IPS-18c (cell line): ENCODE results near the gene KIAA1614.
"Not testable (repeated sequence)": the region's sequence is repeated elsewhere in the genome, so short reads cannot be mapped to it uniquely, and the experiment has no call there.

Source experiments
- H3K4me3 ChIP-seq: 2 replicates; pipeline ENCODE4 v1.7.0; 2013; ENCODE audit warnings: low read depth, mild to moderate bottlenecking, low read length, moderate library complexity; ENCODE audit not compliant: insufficient read depth
- H3K9me3 ChIP-seq: one replicate; pipeline ENCODE4 v1.6.1; 2013; ENCODE audit warnings: mild to moderate bottlenecking, low read length, moderate library complexity; ENCODE audit not compliant: control insufficient read depth, insufficient read depth

Gene KIAA1614

DNA sequence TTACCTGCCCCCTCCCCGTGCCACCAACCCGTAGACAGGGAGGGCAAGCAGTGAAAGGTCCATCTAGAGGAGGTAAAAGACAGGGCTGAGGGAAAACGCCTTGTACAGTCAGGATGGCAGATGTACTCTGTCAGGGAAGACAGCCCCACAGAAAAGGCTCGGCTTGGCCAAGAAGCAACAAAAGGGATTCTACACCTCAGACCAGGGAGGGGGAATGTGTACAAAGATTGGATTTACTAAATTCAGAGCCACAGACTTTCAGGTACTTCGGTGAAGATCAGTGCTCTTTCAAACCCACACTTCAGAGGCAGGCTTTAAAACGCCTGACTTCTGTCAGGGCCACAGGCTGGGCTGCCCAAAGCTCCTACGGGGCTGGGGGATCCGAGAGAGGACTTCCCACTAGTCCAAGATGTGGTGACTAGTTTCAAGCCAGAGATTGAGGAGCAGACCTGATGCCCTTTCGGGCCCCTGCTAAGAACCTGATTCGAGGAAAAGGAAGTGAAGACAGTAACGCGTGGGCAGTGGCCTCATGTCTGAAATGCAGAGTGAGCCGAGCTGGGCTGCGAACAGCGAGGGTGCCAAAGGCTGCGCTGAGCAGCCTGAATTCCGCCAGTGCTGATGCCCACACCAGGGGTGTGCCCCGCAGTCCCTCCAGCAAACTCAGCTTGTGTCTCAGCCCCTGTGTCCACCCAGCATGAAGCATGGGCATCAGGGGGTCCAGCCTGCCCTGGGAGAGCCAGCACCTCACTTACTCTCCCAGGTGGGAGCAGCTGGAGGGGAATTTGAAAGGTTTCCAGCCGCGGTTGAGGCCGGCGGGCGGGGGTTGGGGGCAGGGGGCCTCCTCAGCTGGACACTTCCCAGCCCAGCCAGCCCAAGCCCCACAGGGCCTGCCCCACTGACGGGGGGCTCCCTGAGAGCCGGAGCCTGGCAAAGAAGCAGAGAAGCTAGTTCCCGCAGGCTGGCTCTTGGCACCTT lies 36.2 kb downstream of the KIAA1614 start:
- no peaks in the 10 kb centered on the region for H3K9me3 ChIP-seq
- H3K4me3 ChIP-seq = no peak overlapping the region

DNA sequence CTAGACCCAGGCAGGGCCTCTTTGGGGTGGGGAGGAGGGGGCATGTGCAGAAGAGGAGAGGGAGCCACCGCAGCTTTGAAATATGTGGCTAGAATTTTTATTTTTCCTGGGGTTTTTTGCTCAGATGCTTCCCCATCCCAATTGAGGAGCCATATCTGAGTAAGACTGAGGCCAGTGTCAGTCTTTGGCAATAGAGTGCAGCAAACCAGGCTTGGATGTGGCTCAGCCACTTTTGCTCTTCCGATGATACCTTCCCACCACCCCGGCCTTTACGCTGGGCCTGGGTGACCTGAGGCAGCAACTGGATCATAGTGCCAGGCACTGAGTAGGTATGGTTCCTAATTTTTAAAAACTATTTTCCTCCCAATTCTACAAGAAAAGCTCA lies 36.9 kb downstream of the KIAA1614 start:
- Histone ChIP-seq H3K9me3 (no peaks in the 10 kb centered on the region), H3K4me3 (no peak overlapping the region)

DNA sequence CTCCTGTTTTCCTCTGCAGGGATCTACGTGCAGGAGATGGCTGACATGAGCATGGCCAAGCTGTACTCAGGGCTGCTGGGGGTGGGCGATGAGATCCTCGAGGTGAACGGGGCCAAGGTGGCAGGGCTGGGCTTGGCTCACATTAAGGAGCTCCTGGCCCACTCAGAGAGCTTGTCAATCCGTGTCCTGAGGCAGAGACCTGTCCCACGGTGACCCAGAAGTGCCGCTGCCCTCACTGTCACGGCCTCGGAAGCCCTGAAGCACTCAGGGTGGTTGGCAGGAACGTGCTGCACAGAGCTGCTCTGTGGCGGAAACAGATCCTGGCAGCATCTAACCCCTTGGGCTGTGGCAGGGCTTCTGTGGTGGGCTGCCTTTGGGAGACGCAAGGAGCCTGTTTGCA lies 37.6 kb downstream of the KIAA1614 start:
- Histone ChIP-seq H3K4me3 (no peak overlapping the region), H3K9me3 (no peaks in the 10 kb centered on the region)

DNA sequence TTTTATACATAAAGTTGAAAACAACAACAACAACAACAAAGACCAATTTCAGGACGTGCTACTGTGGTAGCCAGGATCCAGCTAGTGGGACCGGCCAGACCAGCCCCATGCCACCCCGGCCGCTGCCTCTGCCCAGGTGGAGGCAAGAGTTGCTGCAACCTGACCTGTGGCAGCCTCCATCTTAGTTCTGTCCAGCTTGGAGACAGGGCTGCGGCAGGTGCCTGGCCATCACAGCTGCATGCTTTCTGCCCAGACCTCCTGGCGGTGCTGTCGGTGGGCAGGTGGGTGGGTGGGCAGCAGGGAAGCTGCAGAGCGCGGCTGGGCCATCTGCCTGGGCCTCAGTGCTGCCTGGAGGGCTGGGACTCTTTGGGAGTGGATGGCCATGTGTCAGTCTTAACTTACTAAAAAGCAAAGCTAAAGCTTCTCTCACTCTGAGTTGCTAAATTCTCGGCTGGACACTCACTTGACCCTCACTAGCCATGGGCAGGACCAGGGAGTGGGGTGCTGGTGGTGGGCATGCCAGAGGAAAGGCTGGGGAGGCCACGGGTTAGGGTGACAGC lies 38.6 kb downstream of the KIAA1614 start:
- Histone ChIP-seq H3K9me3 (no peaks in the 10 kb centered on the region), H3K4me3 (no peak overlapping the region)

DNA sequence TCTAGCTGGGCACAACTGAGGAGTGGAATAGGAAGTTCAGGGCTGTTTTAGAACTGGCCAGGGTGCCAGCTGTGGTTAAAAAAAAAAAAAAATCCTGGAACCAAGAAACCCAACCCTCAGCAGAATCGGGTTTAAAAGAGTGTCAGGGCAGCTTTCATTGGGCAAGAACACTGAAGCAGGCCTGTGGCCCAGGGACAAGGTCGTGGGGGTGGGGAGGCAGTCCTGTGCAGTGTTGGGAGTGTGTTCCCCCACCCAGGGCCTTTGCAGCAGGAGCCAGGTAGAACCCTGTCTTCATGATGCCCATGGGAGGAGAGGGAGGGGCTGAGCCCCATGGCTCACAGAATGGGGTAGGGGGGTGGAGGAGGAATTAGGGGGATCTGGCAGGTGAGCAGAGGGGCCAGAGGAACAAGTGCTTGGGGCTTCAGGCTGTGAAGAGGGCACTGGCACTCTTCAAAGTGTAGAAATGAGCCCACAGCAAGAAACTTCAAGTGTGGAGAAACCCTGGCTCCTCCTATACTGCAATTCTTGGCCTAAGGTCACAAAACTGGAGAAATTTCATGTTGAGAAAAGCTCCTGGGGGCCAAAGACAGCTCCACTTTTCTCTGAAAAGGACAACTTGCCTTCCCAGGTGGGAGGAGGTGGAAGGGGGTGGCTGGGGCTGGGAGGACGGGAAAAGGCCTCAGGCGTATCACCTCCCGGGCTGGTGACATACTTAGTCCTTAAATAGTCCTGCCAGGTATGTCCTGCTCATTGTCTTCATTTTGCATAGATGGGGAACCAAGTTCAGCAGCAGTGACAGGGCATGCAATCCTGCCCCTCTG lies 39.3 kb downstream of the KIAA1614 start:
- no peak overlapping the region for H3K4me3 ChIP-seq
- H3K9me3 ChIP-seq = no peaks in the 10 kb centered on the region

DNA sequence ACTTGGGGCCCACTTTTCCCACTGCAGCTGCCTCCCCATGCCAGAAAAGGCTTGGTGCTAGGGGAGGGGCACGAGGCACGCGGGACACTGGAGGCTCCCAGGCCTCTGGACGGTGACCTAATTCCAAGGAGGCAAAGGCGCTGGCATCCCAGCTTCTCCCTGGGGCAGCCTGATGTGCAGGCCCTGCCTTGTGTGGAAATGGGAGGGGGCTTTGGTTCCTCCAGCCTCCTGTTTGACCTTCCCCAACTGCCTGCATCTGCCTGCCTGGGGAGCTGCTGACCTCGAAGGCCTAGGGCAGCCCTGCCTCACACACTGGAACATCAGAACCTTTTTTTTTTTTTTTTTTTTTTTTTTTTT lies 39.9 kb downstream of the KIAA1614 start:
- Histone ChIP-seq H3K4me3 (no peak overlapping the region), H3K9me3 (no peaks in the 10 kb centered on the region)

DNA sequence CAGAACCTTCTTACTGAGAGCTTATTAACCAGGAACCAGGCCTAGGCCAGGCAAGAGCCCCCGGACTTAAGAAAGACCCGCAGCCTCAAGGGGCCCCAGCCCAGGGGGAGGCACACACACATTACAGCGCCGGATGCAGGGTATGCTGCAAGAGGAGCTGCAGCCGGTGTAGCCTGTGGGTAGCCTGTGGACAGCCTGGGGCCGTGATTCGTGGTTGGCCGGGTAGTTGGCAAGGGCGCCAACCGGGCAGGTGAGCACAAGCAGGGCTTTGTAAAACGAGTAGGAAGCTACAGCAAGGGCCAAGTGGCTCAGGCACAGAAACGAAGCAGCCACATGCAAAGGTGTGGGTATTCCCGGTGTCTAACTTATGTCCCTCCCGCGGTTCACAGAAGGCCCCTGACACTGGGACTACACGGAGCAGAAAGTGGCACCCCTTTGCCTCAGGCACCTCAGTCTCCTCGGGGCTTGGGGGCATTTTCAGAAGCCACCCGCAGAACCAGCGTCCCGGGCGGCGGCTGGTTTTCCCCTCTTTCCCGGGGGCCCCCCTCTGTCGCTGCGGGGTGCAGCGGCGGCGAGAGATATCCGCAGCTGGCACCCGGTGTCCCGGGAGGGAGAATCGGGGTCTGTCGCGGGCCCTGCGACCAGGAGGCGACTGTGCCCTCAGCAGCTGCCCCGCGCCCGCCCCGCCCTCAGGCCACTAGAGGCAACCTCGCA lies 40.8 kb downstream of the KIAA1614 start:
- Histone ChIP-seq H3K9me3 (no peaks in the 10 kb centered on the region), H3K4me3 (no peak overlapping the region)

DNA sequence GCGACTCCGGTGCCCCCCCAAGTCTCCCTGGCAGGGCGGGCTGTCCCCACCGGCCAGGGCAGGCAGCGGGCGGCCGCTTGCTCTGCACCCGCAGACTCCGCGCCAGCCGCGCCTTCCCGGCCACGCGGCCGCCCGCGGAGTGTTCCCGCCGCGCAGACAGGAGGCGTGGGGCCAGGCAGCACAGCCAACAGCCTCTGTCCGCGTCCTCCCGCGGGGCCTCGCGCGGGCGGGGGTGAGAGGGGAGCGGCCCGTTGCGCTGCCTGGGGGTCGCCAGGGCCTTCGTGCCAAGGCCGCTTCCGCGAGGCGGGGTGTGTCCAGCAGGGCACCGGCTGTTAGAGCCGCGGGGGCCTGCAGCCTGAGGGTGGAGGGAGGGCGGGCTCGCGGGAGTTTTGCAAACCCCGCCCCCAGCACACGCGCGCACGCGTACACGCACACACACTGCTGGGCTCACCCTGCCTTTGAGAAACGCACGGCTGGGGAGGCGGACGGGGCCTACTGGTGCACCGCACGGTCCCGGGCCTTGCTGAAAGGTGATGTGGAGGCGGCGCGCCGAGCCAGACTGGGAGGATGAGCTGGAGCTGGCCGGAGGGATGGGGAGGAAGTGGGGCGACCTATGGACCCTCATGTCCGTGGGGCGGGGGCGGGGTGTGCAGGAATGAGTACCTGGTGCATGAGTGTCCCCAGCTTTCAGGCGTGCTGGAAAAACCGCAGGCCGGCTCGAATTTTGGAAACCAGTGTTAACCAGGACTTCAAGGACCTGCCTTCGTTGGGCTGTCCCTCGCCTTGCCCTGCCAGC lies 41.5 kb downstream of the KIAA1614 start:
- Histone ChIP-seq H3K4me3 (no peak overlapping the region), H3K9me3 (no peaks in the 10 kb centered on the region)

DNA sequence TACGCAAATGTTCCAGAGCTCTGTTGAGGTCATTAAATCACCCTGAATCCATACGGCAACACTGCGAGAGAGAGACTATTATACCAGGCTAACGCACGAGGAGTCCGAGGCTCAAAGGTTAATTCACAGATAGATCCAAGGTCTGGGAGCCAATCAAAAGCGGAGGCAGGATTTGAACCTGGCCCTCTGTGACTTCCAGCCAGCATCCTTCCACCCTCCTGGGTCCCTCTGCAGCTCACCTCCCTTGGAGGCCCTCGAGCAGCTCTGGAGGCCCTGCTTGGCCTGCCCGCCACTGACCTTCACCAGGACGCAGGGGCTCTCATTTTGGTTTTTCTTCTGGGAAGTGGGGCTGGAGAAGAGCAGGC lies 42.1 kb downstream of the KIAA1614 start:
- H3K9me3 ChIP-seq = no peaks in the 10 kb centered on the region
- no peak overlapping the region for H3K4me3 ChIP-seq

DNA sequence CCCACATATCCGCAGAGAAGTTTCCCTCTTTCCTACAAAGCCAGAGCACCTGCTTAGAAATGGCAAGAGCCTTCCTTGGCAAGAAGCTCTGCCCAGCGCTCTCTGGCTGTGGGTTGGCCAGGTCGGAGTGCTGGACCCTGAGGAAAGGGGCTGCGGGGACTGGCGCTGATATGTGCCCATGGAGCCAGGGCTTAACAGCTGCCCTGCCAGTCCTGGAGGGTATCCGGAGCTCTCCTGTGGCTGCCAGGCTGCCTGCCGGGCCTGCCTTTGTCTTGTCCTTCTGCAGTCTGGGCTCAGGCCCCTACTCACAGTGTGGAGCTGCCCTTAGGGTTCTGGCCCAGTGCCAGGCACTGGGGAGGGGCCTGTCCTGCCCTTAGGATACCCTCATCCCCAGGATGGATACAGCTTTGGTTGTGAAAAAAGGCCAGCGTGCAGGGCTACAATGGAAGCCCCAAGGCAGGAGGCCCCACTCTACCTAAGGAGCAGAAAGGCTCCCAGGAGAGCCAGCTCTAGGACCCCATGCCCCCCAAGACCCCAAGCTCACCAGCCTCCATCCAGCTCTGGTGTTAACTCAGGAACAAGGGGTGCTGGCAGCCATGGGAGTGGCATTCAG lies 43.4 kb downstream of the KIAA1614 start:
- no peak overlapping the region for H3K4me3 ChIP-seq

DNA sequence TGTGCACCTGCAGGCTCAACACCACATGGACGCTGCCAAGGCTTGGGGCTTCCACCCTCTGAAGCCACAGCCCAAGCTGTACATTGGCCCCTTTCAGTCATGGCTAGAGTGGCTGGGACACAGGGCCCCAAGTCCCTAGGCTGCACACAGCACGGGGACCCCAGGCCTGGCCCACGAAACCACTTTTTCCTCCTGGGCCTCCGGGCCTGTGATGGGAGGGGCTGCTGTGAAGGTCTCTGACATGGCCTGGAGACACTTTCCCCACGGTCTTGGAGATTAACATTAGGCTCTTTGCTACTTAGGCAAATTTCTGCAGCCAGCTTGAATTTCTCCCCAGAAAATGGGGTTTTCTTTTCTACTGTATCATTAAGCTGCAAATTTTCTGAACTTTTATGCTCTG lies 46.9 kb downstream of the KIAA1614 start:
- H3K9me3 ChIP-seq, H3K4me3 ChIP-seq: not testable (repeated sequence)

More for the DNA sequence above, 43.4 kb downstream of the KIAA1614 start:
- no peaks in the 10 kb centered on the region for H3K9me3 ChIP-seq

DNA sequence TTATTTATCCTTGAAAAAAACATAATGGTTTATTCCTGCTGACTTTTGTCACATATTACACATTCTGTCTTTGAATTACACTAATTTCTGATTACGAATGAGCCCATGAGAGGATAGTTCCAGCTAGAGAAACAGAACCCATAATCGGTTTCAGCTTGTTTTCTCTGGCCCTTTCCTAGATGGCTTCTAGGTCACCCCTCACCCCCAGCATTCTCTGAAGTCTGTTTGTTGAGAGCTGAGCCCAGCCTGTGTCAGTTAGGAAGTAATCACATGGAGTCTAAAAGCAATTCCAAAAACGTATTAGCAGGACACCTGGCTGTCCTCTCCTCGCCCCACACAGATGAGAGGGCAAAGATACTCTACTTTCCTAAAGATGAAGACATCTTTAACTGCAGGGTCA lies 48.9 kb downstream of the KIAA1614 start:
- Histone ChIP-seq H3K4me3 (no peak overlapping the region), H3K9me3 (no peaks in the 10 kb centered on the region)

DNA sequence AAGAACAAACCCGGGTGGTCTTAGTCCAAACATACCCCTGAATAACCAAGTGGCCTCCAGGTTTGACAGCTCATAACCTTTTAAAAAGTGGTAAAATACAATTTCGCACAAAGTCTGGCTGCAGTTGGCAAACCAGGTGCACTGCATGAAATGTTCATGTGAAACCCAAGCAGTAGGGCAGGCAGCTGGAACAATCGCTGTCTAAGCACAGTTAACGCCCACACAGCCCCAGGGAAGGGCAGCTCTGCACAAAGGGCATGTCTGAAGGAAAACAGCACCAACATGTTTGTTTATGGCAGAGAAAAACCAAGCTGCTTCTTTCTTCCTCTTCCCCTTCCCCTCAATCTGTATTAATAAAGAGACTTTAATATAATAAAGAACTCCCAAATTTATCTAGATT lies 49.5 kb downstream of the KIAA1614 start:
- no peak overlapping the region for H3K4me3 ChIP-seq

DNA sequence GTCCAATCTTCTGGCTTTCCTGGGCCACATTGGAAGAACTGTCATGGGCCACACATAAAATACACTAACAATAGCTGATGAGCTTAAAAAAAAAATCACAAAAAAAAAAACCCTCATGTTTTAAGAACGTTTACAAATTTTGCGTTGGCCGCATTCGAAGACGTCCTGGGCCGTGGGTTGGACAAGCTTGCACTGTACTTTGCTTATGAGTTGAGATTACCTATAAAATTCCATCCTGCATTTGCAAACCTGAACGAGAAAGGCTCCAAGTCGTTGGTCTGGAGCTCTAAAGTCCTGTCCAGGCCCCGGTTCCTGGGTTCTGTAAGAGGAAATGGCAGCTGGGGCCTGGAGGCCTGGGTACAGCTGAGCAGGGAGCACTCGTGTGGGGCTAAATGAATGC lies 51.4 kb downstream of the KIAA1614 start:
- H3K9me3 ChIP-seq = no peaks in the 10 kb centered on the region
- H3K4me3 ChIP-seq = no peak overlapping the region

More for the DNA sequence above, 49.5 kb downstream of the KIAA1614 start:
- H3K9me3 ChIP-seq = no peaks in the 10 kb centered on the region

DNA sequence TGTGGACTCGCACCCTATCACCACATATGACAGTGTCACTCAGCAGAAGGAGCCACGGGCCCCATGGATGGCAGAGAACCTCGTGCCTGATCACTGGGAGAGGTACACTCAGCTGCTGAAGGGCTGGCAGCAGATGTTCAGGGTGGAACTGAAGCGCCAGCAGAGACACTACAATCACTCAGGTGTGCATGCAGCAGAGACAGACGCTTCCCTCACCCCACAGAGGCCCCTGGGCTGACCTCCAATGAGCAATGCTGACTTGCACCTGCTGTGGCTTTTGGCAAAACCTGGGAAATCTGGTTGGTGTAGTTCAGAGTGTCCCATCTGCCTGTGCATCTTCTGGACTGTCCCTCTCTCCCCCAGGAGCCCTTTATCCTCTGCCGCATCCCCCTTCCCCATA lies 51.9 kb downstream of the KIAA1614 start:
- Histone ChIP-seq H3K9me3 (no peaks in the 10 kb centered on the region), H3K4me3 (no peak overlapping the region)

DNA sequence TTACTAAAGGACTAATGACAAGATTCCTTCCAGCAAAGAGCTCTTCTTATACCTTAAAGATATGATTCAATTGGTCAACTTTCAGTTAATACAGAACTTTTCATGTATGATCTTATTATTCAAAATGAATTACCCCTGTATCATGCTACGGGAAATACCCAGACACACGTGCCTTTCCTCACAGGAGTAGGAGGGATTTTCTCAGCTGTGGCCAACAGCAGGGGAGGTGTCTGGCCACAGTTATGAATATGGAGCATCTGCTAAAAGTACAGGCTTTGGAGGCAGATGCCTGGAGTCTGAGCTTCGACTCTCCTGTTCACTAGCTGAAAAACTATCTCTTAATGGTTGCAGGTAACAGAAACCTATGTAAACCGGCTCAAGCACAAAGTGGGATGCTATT lies 53.6 kb downstream of the KIAA1614 start:
- H3K4me3 ChIP-seq = no peak overlapping the region
- H3K9me3 ChIP-seq = no peaks in the 10 kb centered on the region
